ENCODE results near the gene OTUD4.
A peak's percentile ranks its signal among the peaks of the same experiment; 100 is the strongest.
"Not testable (repeated sequence)": the region's sequence is repeated elsewhere in the genome, so short reads cannot be mapped to it uniquely, and the experiment has no call there.

Gene OTUD4

GRCh38 chr4:145180298-145181090 lies at the start of gene OTUD4:
Gene OTUD4, minus strand, starts transcription at chr4:145180589. Its CDS starts 616 bp downstream, at chr4:145179973.
- DNase-seq, result peak; percentile 91 to 92

DNA sequence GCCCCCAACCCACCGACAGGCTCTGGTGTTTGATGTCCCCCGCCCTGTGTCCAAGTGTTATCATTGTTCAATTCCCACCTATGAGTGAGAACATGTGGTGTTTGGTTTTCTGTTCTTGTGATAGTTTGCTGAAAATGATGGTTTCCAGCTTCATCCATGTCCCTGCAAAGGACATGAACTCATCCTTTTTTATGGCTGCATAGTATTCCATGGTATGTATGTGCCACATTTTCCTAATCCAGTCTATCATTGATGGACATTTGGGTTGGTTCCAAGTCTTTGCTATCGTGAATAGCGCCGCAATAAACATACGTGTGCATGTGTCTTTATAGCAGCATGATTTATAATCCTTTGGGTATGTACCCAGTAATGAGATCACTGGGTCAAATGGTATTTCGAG lies 42.8 kb upstream of the OTUD4 start:
- DNase-seq, result not testable (repeated sequence)

GRCh38 chr4:145221529-145221928 lies 41.1 kb upstream of the OTUD4 start:
- DNase-seq, result not testable (repeated sequence)

DNA sequence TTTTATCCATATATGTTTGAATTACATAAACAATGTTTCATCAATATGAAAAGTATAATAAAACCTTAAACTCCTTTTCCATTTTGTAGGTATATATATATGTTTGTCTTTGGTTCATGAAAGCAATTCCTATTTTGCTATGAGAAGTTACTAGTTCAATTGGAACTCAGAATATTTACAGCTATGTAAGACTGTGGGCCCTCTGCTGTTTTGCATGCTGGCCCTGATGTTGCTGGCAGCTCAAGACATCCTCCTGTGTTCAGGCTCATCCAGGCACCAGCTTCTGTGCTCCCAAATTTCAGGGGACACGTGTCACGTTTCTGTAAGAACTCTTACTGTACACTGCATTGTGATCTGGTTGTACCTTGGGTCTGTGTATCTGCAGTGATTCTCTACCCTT lies 38.7 kb upstream of the OTUD4 start:
- DNase-seq, result no peak

- peak in 1 of 2 experiments; percentile 9 for DNase-seq
These were observed 37.9 kb upstream of the OTUD4 start for GRCh38 chr4:145218251-145218650.

DNA sequence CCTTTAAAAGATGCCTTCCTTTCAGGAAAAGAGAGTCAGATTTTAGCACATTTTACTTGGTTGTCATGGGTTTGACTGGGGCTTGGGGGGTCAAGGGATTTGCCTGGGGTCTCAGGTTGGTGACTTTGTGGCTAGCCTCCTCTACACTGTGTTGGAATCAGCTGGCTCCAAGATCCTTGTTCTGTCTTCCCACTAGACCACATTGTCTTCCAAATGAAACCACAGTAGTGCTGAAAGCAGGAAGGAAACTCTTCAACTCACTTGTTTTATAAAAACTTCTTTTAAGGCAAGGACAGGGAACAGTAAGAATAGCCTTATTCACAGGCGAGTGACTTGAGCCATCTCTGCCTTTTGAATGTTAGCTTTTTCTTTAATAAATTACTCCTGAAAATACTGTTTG lies 37.0 kb upstream of the OTUD4 start:
- peak; percentile 55 to 57 for DNase-seq

GRCh38 chr4:145216535-145216934 lies 36.1 kb upstream of the OTUD4 start:
- peak; percentile 31 to 41 for DNase-seq

- DNase-seq, result no peak
These were observed 32.9 kb upstream of the OTUD4 start for GRCh38 chr4:145213245-145213644.

DNA sequence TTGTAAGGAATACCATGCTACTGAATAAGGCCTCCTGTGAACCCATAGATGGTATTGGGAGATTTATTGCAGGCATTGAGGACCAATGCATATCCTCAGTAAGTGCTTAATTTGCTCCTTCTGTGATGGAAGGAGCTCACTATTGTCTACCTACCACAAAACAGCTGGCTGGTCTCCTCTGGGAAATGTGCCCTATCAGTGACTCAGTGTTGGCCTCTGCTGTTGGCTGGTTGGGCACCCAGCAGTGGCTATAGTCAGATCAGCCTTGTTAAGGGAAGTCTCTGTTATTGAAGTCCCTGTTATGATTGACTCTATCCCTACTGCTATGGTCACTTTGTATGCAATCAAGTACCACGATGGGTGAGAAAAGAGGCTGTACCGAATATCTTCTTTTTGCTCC lies 27.5 kb upstream of the OTUD4 start:
- DNase-seq, result no peak

DNA sequence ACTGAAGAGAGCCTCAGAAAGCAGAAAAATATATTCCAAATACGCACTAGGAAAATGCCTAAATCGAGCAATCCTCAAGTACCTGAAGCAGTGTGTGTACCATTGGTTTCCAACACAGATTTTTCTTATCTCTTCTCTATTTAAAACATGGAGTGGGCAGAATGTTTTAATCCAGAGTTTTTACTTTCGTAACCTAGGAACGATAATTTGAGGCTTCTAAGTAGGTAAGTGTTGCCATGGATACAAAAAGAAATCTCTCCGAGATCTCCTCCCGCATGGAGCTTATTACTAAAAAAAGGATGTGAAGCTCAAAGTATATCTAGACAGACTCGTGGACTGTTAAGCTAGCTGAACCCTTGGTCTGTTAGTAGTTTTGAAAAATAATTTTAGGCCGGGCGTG lies 23.0 kb upstream of the OTUD4 start:
- no peak for DNase-seq

GRCh38 chr4:145200366-145200765 lies 20.0 kb upstream of the OTUD4 start:
- DNase-seq, result no peak

DNA sequence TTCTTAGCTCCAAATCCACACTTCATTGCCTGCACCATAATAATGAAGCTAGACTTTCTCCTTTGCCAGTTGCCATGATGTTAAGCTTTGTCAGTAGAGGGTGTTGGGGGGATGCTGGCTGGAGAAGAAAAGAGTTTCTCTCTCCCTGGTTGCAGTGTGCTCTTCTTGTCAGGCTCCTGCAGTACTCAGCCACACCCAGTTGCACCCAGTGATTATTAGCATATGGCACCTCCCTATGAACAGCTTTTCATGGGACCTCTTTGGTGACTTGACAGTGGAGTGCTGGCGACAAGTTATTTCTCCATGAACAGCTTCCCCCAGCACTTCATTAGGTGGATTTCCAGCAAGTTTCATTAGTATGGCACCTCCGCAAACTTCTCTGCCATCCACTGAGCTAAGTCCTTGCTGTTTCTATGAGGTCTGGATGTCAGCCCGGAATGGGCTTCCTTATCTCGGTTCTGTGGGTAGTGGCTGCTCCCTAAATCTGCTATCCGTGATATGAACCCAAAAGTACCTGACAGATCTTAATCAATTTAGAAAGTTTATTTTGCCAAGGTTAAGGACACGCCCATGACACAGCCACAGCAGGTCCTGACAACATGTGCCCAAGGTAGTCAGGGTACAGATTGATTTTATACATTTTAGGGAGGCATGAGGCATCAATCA lies 18.8 kb upstream of the OTUD4 start:
- no peak for DNase-seq

DNA sequence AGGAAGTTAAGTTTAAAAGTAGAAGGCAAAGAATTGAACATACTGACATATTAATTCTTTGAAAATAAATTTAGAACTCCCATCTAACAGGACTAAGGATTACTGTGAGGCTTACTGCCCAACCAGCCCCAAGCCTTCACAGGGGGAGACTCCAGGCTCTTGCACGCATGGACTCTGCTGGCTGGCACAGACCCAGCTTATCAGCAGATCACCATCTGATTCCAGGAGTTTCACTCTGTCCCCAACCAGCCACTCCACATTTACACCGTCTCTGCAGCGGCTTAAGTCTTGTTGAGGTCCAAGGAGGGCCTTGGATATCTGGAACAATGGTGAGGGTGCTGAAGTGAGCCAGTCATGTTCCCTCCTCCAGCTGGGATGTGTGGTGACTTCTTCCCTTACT lies 16.4 kb upstream of the OTUD4 start:
- no peak for DNase-seq

DNA sequence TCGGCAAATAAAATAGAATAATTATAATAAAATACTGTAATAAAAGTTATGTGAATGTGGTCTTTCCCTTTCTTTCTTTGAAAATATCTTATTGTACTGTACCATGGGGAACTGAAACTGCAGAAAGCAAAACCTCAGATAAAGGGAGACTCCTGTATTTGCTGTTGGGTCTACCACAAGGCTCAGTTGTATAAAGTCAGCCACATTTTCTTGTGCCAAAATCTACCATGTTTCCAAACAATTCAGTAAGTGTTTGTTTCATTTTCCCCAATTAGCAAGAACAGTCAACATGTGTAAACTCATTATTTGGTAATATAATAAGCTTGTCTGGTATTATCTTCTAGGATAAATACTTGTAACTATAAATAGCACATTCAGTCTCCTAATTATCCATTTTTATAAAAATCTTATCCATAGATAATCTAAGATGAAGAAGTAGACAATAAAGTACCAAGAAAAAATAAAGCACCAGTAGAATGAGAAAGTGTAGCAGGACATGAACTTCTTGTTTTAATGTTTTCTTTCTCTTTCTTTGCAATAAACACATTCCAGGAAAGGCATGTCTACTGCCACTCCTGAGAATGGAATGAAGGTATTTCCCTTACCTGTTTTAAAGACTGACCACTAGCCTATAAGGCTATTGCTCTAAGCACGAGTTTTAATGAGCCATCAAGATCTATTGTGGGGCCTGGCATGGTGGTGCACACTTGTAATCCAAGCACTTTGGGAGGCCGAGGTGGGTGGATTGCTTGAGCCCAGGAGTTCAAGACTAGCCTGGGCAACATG lies 15.0 kb upstream of the OTUD4 start:
- DNase-seq, result no peak

GRCh38 chr4:145189981-145190380 lies 9.6 kb upstream of the OTUD4 start:
- DNase-seq, result no peak

- DNase-seq, result no peak
These were observed 6.3 kb upstream of the OTUD4 start for GRCh38 chr4:145186729-145187128.

DNA sequence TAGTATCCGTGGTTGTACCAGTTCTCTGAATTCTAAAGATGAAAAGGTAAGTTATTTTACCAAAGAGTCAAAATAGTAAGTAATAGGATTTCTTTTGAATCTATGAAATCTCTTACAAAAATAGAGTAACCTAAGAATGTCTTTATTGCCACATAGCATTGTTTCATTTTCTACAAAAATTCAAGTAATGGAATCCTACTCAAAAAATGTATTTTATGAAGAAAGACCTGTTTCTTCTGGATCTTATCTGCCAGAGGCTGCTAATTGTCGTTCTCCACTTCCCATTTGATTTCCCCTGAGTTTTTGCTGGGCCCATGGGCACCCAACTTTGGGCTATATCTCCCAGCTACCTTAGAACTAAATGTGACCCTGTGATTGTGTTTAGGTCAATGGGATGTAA lies 3.2 kb upstream of the OTUD4 start:
- no peak for DNase-seq

- DNase-seq, result no peak
These were observed 2.6 kb upstream of the OTUD4 start for GRCh38 chr4:145183023-145183422.

GRCh38 chr4:145182222-145182621 lies 1.8 kb upstream of the OTUD4 start:
- DNase-seq, result no peak

DNA sequence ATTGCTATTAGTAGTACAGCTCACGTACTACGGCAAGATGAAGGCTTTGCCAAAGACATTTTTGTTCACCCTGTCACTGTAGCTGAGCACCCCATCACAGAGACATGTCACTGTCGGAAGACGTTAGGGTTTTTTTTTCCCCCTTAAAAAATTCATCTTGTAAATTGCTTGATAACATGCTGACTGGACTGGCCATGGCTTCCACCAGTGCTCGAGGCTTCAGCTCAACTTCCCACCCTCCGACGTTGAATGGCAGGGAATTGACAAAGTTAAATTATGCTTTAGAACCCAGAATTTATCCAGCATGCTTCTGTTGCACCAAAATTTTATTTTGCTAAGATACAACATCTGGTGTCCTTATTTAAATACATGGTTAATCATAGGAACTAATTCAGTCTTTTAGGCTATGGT lies 707 bp upstream of the OTUD4 start:
- no peak for DNase-seq

DNA sequence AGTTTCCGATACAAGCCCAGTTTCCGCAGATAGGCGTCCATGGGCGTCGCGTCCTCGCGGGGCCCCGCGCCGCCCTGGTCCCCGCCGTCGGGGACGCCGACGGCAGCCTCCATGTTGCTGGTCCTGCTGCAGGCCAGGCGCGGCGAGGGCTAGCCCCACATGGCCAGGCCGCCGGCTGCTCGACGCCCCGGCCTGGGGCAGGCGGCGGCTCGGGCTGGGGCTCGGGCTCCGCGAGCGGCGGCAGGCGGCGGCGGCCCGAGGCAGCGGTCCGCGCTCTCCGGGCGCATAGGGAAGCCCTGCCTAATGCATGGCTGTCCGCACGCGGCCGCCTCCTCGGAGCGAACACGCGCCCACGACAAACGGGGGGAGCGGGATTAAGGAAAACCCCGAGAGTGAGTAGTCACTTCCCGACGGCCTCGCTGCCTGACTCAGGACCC lies 510 bp downstream of the OTUD4 start:
- DNase-seq, result not testable (repeated sequence)

- peak; percentile 33 to 38 for DNase-seq
These were observed 1.0 kb downstream of the OTUD4 start for GRCh38 chr4:145179281-145179860.

DNA sequence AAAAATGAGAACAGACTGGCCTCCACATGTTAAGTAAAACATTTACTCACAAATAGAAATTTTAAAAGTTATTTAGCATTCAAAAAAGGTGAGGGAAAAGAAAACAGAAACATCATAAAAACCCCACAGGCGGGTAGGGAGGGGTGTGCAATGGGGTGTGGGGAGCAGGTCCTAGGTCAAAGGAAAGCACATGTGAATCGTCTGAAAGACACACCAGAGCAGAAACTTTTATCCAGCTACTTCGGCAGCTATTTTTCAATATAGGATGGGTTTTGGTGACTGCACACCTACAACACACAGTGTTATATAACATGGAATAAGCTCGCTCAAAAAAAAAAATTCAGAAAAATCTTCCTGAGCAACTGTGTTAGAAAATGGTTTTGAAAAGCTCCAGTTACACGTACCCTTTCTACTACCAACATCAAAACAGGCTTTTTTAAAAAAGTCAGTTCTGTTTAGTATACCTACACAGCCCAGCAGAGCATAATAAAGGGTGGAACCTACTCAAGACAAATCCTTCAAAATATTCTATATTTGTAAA lies 1.6 kb downstream of the OTUD4 start:
- peak in 1 of 2 experiments; percentile 34 for DNase-seq

All from Kasumi-1 (cell line).